Stimulated activated CD4-positive, alpha-beta T cell treated with anti-CD3 and anti-CD28 coated beads, Interleukin-1b, Interleukin-23, amount 100 ng/mL, for 1 hour (primary cell): ENCODE results near the gene TSPAN18.

Source experiments
- DNase-seq, 2 donors: peaks; one replicate each; pipeline ENCODE4 v3.0.0-alpha.2; 2020; ENCODE audit warnings: low read depth in 2 of 2

TSPAN18 gene

DNA sequence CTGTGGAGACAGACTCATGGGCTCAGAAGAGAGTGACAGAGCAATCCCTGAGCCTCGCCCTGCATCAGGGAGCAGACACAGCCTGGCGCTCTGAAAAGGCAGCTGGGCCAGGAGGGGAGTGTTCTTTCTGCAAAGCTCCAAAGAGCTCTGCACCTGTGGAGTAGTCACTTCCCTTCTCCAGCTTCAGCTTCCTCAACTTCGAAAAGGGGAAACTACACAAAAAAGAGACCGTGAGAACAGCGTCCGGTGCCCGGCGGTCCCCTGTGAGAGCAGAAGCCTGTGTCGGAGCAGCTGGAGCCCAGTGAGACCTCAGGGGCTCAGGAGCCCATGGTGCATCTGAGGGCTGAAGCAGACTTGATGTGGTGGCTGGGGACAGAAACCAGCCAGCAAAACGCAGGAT is 188.9 kb downstream of the TSPAN18 start:
- DNase-seq: no peak

DNA sequence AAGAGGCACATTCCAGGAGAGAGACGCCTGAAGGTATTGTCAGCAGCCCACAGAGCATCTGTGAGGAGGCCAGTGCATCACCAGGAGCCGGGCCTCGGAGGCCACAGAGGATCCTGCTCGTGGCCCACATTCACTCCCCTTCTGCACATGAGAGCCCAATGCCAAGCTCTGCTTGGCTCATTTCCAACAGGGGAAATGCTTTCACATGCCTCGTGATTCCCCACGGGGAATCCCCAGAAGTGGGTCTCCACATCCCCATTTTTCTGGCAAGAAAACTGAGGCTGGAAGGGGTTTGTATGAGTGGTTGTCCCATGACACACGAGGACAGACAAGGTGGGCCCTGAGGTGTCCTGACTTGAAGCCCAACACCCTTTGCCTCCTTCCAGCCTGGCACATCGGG is 189.6 kb downstream of the TSPAN18 start:
- DNase-seq: no peak

DNA sequence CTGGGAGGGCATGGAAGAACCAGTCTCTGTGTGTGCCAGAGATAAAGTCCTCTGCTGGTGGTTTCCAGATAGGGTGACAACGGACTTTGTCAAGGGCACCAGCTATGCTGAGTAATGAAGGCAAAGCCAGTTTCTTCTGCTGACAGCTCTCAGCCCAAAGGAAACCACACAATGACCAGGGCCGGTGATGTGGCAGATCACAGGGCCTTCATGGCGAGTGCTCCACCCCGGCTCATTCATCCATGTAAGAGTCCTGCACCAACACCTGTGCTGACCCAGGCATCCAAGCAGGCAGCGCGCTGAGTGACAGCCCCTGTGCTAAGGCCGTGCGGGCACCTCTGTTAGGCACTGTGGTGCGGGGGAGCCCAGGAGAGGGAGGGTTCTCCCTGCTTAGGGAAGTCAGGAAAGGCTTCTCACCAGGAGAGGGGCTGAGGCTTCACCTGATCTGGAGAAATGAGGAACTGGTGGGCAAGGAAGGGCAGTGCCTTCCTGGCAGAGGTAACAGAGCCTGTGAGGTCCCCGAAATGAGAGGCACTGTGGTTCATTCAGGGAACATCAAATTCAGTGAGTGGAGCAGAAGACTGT is 190.1 kb downstream of the TSPAN18 start:
- DNase-seq: no peak

DNA sequence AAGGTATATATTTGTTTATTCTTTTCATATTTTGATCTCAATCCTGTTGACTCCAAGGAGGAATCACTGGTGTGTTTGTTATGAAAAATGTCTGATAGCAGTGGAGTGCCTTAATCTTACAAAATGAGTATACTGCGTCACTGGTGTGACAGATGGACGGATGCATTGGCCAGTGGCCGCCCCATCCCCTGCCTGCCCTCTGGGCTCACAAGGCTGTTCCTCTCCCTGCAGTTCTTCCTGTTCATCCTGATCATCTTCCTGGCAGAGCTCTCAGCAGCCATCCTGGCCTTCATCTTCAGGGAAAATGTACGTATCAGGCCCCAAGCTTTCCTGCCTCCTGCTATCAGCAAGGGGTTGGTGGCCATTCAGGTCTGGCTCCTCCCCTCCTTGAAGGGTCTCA is 191.0 kb downstream of the TSPAN18 start:
- no peak for DNase-seq

DNA sequence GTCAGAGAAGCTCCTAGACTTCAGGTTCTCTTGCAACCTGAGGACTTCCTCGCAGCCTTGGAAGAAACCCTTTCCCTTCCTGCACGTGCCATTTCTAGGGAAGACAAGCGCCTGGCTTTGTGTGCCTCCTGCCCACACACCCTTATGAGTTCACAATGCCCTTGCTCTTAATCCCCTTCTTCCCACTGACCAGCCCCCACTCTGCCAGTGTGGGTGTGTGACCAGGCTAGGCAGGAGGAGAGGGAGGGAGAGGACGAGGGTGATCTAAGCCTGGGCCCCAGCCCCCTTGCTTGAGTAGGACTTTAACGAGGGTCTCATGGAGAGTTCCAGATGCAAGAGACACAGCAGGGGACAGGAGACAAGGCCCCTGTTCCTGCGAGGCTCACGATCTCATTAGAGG is 193.7 kb downstream of the TSPAN18 start:
- no peak for DNase-seq

DNA sequence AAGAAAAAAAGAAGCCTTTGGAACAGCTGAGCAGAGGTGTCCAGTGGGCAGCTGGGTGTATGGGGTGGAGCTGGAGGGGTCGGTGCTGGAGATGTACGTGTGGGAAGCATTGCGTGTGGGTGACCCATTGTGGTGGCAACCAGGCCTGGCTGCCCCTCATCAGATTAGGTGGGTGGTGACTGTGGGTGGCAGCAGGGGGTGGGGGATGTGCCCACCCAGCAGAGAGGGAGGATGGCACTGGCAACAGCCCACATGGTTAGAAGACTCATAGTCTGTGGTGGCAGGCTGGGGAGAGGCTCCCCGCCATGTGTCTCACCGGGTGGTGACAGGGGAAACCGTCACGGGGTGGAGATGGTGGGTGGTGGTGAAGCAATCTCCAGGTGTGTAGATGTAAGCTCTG is 196.4 kb downstream of the TSPAN18 start:
- DNase-seq: no peak

DNA sequence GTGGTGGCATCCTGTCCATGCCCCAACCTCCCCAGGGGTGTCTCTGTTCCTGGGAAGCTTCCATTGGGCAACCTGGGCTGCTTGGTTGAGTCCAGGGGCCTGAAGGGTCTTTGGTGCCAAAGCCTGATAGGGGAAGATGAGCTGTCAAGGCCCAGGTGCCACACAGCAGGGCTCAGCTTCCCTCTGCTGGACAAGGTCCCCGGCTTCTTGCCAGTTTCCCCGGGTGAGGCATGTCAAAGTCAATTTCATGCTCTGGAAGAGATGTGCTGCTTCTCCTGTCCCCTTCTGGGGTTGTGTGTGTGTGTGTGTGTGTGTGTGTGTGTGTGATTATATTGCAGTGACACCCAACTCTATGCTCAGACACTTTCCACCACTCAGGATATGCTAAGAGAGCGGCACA is 197.0 kb downstream of the TSPAN18 start:
- no peak for DNase-seq

DNA sequence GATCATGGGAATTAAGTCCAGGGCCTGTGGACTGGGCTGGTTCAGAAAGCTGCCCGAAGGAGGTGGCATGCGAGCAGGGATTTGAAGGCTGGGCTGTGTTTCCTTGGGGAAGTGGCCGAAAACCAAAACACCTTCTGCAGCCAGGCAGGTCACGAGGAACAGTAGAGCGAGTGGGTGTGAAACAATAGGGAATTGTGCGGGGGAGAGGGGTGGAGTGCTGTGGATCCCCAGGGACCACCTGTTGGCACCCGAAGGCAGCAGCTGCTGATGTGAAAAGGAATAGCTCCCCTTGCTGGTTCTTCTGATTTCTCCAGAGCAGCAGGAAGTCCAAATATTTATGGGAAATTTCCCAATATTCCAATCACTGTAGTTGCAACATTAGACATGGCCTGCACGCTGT is 199.3 kb downstream of the TSPAN18 start:
- no peak for DNase-seq

DNA sequence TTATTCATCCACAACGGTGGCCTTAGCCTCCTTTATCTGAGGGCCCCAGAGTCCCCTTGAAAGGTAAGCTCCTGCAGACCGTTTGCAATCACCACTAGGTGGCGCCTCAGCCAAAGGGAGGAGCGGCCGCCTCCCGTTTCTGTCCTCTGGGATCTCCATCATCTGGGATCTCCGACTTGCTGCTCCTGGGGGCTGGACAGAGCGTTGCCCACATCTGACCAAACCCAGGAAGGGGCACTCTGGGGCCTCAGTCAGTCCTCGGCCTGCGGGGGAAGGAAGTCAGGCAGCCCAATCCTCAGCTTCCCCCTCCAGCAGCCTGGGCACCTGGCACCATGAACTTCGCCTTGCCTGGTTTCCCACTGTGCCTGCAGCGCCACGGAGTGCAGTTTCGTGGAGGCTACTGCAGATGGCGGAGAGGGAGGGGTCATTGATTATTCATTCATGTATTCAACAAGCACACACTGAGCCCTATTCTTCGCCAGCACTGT is 200.5 kb downstream of the TSPAN18 start:
- peak; percentile 15 to 33 for DNase-seq

DNA sequence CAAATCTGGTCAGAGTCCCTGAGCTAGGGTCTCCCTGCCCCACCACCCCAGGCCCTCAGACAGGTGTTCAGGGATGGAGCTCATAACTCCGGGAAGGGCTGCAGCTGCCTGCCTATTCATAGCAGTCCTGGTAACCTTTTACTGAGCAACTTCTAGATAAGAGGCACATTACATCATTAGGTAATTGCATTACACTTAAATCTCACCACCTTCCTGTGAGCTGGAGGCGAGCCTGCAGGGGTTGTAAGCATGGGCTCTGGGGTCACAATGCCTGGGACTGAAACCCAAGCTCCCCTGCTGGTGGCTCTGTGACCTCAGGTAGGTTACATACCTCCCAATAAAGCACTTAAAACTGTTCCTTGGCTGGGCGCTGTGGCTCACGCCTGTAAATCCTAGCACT is 201.4 kb downstream of the TSPAN18 start:
- DNase-seq: no peak

DNA sequence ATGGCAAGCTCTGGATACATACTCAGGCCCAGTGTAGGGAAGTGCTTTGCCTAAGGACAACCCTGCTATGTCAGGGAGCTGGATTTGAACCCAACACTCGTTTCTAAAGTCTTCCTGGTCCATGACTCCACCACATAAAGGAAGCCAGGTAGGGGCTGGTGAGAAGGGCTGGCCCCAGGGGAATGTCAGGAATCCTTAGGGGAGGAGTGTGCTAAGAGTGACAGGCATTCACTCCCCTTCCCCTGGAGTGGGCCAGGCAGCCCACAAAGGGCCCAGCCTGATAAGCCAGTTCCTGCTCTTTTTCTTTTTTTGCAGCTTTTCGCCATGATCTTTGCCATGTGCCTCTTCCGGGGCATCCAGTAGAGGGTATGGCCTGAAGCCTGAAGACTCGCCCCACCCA is 202.1 kb downstream of the TSPAN18 start:
- DNase-seq: no peak

DNA sequence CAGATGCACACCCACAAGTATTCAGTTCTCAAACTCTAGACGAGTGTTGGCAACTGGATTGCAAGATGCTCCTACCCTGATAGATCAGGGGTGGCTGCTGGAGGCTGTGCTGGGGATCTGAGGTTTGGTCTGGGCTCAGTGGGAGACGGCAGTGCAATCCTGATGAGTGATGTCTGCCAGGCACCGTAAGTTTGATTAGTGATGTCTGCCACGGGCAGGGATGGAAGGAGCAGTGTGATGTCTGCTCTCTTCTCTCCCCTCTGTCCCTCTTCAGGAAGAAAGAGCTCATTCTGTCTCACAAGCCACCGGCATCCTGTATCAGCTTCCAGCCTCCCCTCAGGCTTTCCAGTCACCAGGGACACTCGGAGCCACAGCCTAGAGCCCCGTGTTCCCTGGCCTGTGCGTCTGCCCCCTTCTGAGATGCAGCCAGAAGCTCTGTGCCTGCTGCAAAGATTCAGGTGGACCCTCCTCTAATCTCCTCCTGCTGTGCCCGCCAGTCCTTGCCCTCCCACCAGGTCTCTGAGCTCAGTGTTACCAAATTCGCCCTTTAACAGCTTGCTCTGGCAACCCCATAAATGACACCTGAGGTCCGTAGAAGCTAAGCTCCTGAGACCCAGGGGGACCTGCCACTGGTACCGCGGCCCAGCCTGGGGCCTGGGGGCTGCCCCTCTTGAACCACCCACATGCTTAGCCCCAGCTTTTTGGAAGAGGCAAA is 204.0 kb downstream of the TSPAN18 start:
- no peak for DNase-seq

DNA sequence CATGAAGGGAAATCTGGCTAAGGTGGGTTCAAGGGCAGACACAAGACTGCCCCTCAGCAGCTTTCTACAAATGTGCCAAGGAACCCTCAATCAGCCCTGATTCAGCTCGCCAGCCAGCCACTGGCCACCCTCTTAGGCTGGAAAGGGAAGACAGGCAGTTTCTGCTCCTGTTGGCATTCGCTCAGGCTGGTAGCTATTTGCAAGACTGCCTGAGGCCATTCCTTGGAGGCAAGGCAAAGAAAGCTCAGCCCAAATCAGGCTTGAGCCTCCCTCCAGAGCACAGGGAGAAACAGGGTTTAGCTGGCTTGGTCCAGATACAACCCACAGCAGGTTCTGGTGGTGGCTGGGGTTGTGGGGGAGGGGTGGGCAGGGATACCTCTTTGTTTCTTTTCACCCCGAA is 204.7 kb downstream of the TSPAN18 start:
- no peak for DNase-seq

DNA sequence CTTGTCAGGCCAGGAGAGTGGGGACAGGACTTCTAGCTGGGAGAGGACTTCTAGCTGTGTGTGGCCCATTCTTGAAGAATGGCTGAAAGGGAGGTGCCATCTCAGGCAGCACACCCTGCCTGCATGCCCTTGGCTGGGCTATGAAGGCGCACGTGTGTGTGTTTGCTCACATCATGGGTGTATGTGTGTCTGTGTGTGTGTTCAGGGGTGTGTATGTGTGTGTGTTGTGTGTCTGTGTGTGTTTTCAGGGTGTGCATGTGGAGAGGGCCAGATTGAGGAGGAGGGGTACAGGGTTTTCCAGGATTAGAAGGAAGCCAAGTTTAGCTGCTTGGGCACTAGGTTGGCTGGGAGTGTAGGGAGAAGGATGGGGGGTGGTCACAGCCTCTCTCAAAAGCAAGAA is 207.3 kb downstream of the TSPAN18 start:
- DNase-seq: no peak

DNA sequence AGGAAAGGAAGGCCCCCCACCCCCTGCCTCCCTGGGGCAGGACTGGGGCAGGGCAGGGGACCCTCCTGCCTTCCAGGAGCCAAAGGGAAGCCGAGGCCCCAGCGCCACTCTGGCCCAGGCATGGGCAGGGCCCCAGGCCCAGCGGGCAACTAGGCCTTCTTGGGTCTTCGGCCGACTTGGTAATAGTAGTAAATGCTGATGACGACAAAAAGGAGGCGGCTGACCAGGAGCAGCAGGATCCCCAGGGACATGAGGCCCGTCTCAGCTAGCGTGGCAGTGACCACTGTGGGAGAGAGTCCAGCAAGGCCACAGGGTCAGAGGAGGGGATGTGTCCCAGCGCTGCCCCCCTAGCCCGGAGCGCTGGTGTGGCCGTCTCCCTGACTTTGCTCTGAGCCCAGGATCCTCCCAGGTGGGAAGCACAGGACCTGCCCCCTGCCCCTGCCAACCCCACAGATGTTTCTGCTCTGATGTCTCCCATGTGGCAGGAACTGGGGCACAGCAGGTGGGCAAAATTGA is 208.0 kb downstream of the TSPAN18 start:
- DNase-seq: no peak

DNA sequence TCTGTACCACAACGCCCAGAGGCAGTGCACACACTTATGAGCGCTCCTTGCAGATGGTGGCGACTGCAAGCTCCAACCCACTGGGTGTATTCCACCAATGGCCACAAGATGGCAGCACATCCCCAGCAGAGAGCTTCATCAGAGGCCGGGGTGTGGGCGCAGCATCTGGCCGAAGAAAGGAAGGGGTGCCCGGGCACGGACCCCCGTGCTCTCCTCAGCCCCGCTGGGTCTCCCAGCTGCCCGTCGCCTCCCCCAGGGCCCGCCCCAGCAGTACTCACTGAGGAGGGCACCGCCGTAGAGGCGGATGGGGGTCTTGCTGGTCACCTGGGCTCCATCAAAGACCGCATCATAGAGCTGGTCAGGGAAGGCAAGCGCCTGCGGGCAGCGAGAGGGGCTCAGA is 209.8 kb downstream of the TSPAN18 start:
- peak; percentile 55 to 75 for DNase-seq

DNA sequence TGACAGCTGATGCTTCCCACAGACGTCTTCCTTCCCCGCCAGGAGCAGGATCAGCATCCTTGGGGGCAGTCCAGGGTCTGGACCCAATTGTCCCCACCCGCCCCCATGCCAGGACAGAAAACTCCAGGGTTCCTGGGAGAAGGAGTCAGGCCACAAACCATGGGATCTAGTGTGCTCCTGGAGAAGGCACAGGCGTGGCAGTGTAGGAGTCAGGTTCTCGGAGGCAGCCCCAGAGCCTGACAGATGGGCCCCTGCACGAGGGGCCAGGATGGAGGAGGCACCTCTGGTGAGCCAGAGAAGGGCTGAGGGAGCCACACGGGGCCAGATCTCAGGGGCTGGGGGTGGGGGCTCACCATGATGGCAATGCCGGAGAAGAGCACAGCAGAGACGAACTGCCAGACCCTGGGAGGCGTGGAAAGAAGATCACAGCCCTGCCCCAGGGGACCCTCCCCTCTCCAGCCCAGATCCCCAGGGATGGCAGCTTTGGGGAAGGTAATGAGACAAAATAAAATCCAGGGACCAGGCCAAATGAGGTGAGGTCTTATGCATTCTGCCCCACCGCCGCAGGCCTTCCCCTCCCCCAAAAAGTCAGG is 210.3 kb downstream of the TSPAN18 start:
- no peak for DNase-seq

DNA sequence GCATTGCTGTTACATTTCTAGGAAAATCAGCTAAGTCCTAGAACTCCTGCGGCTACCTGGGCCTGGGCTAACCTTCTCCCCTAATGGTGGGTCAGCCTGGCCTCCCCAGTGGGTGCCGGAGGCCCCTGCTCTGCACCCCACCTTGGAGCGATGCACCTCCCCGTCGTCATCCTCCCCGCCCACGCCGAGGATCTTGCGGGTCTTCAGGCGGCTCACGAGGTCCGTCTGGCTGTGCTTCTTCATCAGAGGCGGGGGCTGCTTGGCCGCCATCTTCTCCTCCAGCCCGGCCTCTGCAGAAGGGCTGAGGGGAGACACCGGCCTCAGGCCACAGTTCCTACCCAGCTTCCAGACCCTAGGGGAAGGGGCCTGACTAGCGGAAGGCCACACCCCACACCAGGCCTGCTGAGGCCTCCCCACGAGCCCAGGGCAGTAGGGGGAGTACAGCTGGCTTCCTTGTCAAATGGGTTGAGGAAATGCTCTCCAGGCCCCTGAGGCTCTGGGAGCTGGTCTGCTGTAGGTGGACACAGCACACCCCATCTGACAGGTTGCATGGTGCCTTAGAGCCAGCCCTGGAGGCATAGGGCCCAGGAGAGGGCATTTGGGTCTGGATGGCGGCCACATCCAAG is 211.4 kb downstream of the TSPAN18 start:
- no peak for DNase-seq

DNA sequence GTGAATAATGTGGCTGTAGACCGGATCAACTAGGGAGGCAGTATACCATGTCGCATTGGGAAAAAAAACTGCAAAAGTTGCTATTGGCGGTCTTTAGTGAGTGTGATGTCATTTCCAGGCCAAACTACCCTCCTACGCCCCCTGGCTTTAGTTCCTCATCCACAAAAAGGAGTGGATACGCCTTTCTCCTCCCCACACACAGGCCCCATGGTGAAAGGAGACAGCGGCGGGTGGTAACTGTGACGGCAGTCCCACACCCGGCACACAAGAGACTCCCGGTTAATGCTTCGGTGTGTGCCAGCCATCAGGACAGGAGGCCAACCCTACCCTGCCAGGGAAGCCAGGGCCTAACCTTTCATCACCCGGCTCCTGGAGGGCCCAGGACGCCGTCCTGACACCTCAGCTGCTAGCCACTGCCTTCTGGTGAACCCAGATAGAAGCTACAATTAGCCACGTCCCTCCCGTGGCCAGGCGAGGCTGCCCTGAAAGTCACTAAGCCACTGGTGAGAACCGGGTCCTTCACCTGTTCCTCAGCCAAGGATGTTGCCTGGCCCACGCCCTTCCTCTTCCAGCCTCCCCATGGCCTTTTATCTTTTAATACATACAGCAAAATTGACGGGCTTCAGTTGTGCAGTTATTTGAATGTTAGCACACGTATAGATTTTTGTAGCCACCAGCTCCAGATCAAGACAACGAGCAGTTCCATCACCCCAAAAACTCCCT is 213.1 kb downstream of the TSPAN18 start:
- DNase-seq: no peak

DNA sequence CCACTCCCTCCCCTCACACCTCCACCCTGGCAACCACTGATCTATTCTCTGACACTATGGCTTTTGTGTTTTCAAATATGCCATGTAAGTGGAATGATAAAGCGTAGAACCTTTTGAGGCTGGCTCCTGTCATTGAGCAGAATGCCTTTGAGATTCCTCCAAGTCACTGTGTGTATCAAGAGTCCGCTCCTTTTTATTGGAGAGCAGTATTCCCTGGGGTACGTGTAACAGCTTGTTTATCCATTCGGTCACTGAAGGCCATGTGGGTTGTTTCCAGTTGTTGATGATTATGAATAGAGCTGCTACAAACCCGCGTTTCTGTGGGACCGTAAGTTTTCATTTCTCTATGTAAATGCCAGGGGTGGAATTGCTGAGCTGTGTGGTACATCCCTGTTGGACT is 213.6 kb downstream of the TSPAN18 start:
- no peak for DNase-seq

DNA sequence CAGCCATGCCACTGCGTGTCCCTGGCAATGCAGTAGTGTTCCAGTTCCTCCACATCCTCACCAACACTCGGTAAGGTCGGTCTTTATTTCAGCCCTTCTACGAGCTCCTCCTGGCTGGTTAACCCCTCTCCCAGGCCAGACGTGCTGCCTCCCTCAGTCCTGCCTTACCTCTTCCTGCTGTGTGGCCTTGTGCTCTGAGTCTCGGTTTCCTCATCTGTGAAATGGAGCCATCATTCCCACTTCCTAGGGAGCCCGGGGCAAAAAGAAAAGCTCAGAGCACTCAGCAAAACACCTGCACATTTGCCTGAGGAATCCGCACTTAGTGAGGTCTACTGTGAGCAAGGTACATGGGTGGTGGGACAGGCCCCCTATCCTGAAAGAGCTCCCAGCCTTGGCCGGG is 214.1 kb downstream of the TSPAN18 start:
- DNase-seq: no peak
